ENCODE data around the gene DYNC1LI2.

DNA sequence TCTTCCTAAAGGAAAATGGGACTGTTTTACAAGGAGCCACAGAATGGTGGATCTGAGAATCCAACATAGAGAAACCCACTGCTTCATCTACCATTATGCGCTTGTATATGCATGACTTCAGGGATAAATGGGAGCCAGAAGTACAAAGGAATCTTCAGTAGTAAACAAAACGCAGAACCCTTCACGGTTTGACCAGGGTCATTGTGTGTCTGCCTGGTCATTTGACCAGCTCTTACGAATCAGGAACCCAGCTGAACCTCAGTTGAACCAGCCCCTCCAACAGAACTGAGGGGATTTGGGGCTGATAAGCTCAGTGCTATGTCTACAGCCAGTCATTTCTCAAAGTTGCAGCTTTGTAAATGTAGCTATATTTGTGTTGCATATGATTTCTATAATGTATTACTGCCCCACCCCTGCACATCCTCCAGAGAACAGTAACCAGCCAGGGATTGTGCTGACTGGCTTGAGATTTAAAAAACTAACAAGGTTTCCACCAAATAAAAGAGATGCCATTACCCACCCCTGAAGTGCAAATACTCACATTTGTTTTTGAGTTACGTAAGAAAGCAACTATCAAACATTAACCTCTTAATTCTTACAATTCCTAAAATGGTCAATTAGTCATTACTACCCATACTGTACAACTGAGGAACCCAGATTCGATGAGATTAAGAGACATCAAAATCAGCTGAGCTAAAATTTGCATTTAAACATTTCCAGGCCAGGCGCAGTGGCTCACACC is 61.1 kb downstream of the DYNC1LI2 start:
- TF ChIP-seq, protein P1, sequence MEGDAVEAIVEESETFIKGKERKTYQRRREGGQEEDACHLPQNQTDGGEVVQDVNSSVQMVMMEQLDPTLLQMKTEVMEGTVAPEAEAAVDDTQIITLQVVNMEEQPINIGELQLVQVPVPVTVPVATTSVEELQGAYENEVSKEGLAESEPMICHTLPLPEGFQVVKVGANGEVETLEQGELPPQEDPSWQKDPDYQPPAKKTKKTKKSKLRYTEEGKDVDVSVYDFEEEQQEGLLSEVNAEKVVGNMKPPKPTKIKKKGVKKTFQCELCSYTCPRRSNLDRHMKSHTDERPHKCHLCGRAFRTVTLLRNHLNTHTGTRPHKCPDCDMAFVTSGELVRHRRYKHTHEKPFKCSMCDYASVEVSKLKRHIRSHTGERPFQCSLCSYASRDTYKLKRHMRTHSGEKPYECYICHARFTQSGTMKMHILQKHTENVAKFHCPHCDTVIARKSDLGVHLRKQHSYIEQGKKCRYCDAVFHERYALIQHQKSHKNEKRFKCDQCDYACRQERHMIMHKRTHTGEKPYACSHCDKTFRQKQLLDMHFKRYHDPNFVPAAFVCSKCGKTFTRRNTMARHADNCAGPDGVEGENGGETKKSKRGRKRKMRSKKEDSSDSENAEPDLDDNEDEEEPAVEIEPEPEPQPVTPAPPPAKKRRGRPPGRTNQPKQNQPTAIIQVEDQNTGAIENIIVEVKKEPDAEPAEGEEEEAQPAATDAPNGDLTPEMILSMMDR (IDR thresholded peaks at IDR 0.05), result no peak
- no peak for TF ChIP-seq EZH2 (IDR thresholded peaks at IDR 0.05; ENCODE audit: borderline replicate concordance, insufficient read depth, low read depth, low read length, poor library complexity, severe bottlenecking)
